ENCODE data around the gene BORCS8.
A peak's percentile ranks its signal among the peaks of the same experiment; 100 is the strongest.

The BORCS8 gene

DNA sequence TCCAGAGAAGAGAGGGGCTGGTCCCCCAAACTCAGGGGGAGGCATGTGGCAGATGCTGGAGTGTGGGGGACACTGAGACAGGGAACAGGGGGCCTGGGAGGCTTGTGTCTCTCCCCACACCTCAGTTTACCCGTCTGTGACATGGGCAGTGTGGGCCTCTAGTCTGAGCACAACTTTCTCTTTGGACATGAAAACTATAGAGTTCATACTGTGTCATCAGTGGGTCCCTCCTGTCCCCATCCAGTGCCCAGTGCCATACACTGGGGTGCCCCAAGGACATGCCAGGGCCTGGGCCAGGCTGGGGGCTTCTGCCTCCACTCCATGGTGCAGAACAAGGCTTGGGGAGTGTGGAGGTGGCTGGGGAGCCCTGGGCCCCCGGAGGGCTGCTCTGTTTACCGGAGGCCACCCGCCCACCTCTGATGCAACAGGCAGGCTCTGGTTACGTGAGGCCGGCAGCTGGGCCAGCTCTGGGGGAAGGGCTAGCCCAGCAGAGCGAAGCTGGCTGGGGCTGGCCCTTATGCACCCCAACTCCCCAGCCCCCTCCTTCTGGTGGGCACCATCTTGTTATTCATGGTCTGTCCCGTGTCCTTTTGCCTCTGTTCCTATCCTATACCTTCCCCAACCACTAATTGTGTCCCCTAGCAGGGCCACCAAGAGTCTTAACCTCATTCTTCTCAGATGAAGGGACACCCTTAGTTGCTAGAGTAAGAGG, 20.0 kb downstream of the BORCS8 start:
- Histone ChIP-seq H3K9me3 (ENCODE audit: control insufficient read depth, insufficient read depth, low read length) (no peaks in the 10 kb centered on the region), H3K4me1 (ENCODE audit: control insufficient read depth, insufficient read depth, low read length) (peaks cover 8% of the 10 kb centered on the region), H3K36me3 (ENCODE audit: control insufficient read depth, insufficient read depth, low read length) (no peaks in the 10 kb centered on the region), H3K4me3 (ENCODE audit: low read depth, low read length) (no peak overlapping the region), H3K9ac (ENCODE audit: low read depth, low read length) (no peak overlapping the region), H3K27me3 (ENCODE audit: control insufficient read depth, insufficient read depth, low read length) (peaks cover 23% of the 10 kb centered on the region)

DNA sequence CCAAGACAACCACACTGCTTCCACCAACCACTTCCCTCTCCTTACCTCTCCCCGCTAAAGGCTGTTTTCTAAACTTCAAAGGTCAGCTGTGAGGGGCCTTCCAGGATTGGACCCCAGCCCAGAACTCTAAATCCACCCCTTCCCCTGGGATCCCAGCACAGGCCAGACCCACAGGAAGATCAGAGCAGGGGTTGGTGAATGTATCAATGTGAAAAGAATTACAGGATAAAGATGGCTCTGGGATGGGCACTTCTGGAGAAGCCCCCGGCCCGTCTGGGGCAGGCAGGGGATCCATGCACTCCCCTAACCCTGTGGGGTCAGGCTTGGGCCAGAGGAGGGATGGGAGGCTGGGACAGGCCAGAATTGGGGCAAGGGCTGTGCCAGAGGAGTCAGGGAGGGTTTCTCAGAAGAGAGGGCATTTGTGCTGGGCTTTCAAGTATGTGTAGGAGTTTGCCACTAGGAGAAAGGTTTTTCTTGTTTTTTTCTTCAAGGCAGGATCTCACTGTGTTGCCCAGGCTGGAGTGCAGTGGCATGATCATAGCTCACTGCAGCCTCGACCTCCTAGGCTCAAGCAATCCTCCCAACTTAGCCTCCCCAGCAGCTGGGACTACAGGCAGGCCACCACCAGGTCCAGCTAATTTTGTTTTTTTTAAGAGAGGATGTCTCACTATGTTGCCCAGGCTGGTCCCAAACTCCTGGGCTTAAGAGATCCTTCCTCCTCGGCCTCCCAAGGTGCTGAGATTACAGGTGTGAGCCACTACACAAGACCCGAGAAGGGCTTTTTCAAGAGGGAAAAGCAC, 20.9 kb downstream of the BORCS8 start:
- peaks cover 23% of the 10 kb centered on the region for H3K27me3 ChIP-seq (ENCODE audit: control insufficient read depth, insufficient read depth, low read length)
- H3K4me1 ChIP-seq (ENCODE audit: control insufficient read depth, insufficient read depth, low read length), result peaks cover 8% of the 10 kb centered on the region
- peak overlapping the region; percentile 53 for H3K4me3 ChIP-seq (ENCODE audit: low read depth, low read length)
- H3K9ac ChIP-seq (ENCODE audit: low read depth, low read length), result no peak overlapping the region
- no peaks in the 10 kb centered on the region for H3K9me3 ChIP-seq (ENCODE audit: control insufficient read depth, insufficient read depth, low read length)
- H3K36me3 ChIP-seq (ENCODE audit: control insufficient read depth, insufficient read depth, low read length), result no peaks in the 10 kb centered on the region

DNA sequence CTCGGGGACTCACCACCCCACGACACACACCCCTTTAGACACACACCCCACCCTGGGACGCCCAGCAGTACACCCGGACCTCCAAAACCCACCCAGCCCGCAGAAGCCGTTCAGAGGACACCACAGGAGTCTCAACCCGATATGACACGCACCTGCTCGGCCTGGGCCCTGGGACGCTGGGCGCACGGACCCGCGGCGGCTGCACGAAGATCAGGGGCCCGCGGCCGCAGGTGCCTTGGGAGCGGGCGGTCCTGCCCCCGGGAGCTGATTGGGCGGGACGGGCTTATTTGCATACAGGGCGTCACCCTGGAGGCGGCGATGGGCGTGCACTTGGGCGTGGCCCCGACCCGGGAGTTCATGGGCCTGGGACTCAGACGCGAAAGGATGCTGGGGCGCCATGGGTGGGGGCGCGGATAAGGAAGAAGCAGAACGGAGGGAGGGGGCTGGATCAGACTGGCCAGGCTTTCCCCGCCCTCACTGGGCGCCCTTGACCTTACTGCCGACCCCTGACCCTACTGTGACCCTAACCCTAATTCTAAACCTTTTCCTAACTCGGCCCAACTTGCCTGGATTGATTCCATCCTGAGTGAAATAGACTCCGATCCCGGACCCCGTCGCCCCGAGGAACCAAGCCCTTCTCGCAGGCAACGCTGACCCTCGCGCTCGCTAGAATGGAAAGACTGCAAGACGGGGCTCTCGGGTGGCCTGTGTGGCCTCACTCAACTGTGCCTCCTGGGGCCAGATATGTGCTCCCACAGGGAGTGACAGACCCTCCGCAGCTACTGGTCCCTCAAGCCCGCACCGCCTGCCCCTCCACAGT, 21.7 kb downstream of the BORCS8 start, which contains the start of gene MEF2B:
Gene MEF2B (minus strand): TSS at position 211 of the 820 bp plus-strand sequence. CDS start 19,528 bp downstream, outside the sequence.
- Histone ChIP-seq H3K9ac (ENCODE audit: low read depth, low read length) (no peak within 1 kb of the TSS), H3K4me3 (ENCODE audit: low read depth, low read length) (peak within 1 kb of the TSS; percentile 53), H3K27me3 (ENCODE audit: control insufficient read depth, insufficient read depth, low read length) (peaks cover 23% of the 10 kb centered on the region), H3K36me3 (ENCODE audit: control insufficient read depth, insufficient read depth, low read length) (no peaks in the 10 kb centered on the region), H3K9me3 (ENCODE audit: control insufficient read depth, insufficient read depth, low read length) (no peaks in the 10 kb centered on the region), H3K4me1 (ENCODE audit: control insufficient read depth, insufficient read depth, low read length) (peaks cover 8% of the 10 kb centered on the region)

DNA sequence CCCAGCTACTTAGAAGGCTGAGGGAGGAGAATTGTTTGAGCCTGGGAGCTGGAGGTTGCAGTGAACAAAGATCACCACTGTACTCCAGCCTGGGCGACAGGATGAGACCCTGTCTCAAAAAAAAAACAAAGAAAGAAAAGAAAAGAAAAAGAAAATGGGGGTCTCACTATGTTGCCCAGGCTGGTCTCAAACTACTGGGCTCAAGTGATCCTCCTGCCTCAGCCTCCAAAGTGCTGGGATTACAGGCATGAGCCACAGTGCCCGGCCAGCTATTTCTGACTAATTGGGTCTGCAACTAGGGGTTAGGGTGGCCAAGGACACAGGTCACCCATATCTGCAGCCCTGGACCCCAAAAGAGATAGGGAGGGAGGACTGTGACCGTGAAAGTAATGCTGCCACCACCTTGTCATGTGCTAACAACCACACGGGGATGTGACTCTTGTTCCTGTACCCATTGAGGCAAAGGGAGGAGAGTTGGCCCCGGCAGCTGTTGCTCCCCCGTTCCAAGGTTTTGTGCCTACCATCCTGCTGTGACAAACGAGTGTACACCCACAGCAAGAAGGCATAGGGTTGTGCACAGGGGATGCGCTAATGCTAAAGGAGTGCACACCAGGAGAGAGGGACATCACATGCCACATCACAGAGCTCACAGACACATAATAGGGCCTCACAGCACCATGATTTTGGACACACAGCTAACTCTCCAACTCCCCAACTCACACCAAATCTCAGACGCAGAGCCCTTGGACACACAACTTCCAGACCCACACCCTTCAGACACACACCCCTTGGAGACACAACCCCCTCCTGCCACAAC, 22.5 kb downstream of the BORCS8 start:
- peaks cover 8% of the 10 kb centered on the region for H3K4me1 ChIP-seq (ENCODE audit: control insufficient read depth, insufficient read depth, low read length)
- H3K9ac ChIP-seq (ENCODE audit: low read depth, low read length), result no peak overlapping the region
- no peaks in the 10 kb centered on the region for H3K36me3 ChIP-seq (ENCODE audit: control insufficient read depth, insufficient read depth, low read length)
- no peaks in the 10 kb centered on the region for H3K9me3 ChIP-seq (ENCODE audit: control insufficient read depth, insufficient read depth, low read length)
- H3K4me3 ChIP-seq (ENCODE audit: low read depth, low read length), result peak overlapping the region; percentile 49
- H3K27me3 ChIP-seq (ENCODE audit: control insufficient read depth, insufficient read depth, low read length), result peaks cover 23% of the 10 kb centered on the region

DNA sequence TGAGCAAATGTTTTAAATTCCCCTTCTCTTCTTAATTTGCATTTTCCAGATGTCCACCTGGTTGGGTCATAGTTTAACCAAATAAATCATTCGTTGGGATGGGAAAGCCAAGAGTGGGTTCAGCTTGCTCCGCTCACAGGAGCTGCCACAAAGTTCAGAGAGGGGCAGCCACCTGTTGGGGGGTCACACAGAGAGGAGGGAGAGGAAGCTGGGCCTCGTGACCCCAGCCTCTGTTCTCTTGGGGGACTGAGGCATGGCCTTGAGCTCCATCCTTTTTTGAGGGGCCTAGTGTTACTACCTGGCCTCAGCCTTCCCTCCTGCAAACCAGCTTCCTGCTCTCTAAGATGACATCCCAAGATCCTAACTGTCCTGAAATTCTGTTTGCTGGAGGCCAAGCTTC, 24.3 kb downstream of the BORCS8 start:
- Histone ChIP-seq H3K9me3 (ENCODE audit: control insufficient read depth, insufficient read depth, low read length) (no peaks in the 10 kb centered on the region), H3K4me1 (ENCODE audit: control insufficient read depth, insufficient read depth, low read length) (peaks cover 8% of the 10 kb centered on the region), H3K27me3 (ENCODE audit: control insufficient read depth, insufficient read depth, low read length) (peaks cover 23% of the 10 kb centered on the region), H3K9ac (ENCODE audit: low read depth, low read length) (no peak overlapping the region), H3K36me3 (ENCODE audit: control insufficient read depth, insufficient read depth, low read length) (no peaks in the 10 kb centered on the region), H3K4me3 (ENCODE audit: low read depth, low read length) (no peak overlapping the region)

DNA sequence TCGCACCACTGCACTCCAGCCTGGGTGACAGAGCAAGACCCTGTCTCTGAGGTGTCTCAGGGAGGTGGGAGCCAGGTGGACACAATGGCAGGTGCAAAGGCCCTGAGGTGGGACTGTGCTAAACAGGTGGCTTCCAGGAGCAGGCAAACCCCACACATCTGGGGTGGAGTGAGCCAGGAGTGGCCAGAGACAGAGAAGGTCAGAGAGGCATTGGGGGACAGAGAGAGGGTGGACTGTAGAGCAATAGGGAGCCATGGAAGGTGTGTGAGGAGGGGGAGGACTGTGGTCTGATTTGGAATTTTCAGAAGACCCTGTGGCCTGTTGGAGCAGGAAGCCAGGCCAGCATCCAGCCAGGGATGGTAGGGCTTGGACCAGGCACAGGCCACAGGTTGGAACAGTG, 26.6 kb downstream of the BORCS8 start:
- Histone ChIP-seq H3K4me3 (ENCODE audit: low read depth, low read length) (no peak overlapping the region), H3K36me3 (ENCODE audit: control insufficient read depth, insufficient read depth, low read length) (no peaks in the 10 kb centered on the region), H3K9ac (ENCODE audit: low read depth, low read length) (no peak overlapping the region), H3K4me1 (ENCODE audit: control insufficient read depth, insufficient read depth, low read length) (peaks cover 3% of the 10 kb centered on the region), H3K9me3 (ENCODE audit: control insufficient read depth, insufficient read depth, low read length) (no peaks in the 10 kb centered on the region), H3K27me3 (ENCODE audit: control insufficient read depth, insufficient read depth, low read length) (peaks cover 14% of the 10 kb centered on the region)

DNA sequence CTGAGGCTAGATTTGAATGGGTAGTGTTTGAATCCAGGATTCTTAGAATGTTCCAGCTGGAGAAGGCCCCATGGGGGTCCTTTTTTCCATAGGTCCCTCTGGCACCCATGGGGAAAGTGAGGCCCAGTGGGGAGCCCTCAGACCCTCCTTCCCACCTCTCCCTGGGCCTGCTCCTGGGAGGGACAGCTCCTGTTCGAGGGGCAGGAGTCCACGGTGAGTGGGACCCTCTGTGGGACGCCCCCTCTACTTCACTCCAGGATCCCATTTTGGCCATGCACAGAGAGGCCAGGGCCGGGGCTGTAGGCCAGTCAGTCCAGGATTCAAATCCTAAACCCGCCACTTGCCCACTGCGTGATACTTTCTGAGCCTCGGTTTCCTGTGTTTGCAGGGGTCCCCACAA, 29.5 kb downstream of the BORCS8 start:
- Histone ChIP-seq H3K4me1 (ENCODE audit: control insufficient read depth, insufficient read depth, low read length) (no peaks in the 10 kb centered on the region), H3K27me3 (ENCODE audit: control insufficient read depth, insufficient read depth, low read length) (peaks cover under 1% of the 10 kb centered on the region), H3K9ac (ENCODE audit: low read depth, low read length) (no peak overlapping the region), H3K4me3 (ENCODE audit: low read depth, low read length) (no peak overlapping the region), H3K9me3 (ENCODE audit: control insufficient read depth, insufficient read depth, low read length) (no peaks in the 10 kb centered on the region), H3K36me3 (ENCODE audit: control insufficient read depth, insufficient read depth, low read length) (no peaks in the 10 kb centered on the region)

DNA sequence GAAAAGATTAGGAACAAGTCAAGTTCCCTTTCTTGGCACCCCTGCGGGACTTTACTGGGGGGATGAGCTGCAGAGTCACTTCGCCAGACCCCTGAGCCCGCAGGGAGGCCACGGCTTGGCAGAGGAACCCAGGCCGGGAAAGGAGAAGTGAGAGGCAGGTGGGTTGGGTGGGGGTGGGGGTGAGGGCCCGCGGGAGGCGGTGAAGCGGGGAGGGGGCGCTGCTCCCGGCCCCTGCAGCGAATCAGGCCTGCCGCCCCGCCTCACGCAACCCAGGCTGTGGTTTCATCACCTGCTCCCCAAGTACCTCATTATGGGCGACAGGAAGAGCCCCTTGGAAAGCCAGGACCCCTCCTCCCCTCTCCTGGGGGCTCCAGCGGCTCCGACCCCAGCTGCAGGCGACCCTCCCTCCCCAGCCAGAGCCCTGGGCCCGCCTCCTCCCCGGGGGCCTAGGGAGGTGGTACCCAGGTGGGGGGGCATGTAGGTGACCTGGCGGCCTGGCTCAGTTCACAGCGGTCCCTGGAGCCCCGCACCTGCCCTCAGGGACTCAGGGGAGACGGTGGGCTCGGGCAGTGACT, 31.4 kb downstream of the BORCS8 start:
- no peaks in the 10 kb centered on the region for H3K9me3 ChIP-seq (ENCODE audit: control insufficient read depth, insufficient read depth, low read length)
- H3K4me1 ChIP-seq (ENCODE audit: control insufficient read depth, insufficient read depth, low read length), result no peaks in the 10 kb centered on the region
- no peaks in the 10 kb centered on the region for H3K36me3 ChIP-seq (ENCODE audit: control insufficient read depth, insufficient read depth, low read length)
- H3K9ac ChIP-seq (ENCODE audit: low read depth, low read length), result peak overlapping the region; percentile 32
- peak overlapping the region; percentile 35 for H3K4me3 ChIP-seq (ENCODE audit: low read depth, low read length)
- no peaks in the 10 kb centered on the region for H3K27me3 ChIP-seq (ENCODE audit: control insufficient read depth, insufficient read depth, low read length)

DNA sequence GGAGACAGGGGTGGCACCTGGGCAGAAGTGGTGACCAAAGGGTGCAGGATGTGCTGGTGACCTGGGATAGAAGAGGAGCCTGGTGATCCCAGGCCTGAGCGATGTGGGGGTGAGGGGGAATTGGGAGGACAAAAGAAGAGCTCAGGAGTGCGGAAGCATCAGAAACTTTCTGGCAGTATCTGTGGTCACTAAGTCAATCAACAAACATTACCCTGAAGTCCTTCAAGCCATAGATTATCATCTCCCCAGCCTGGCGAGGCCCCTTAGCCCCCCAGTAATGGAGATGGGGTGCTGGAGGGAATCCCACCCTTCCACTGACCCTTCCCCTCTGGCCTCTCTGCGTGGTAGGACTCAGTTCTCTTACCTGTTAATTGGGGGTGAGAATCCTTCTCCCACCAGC, 32.4 kb downstream of the BORCS8 start:
- no peaks in the 10 kb centered on the region for H3K9me3 ChIP-seq (ENCODE audit: control insufficient read depth, insufficient read depth, low read length)
- no peaks in the 10 kb centered on the region for H3K4me1 ChIP-seq (ENCODE audit: control insufficient read depth, insufficient read depth, low read length)
- no peaks in the 10 kb centered on the region for H3K27me3 ChIP-seq (ENCODE audit: control insufficient read depth, insufficient read depth, low read length)
- H3K36me3 ChIP-seq (ENCODE audit: control insufficient read depth, insufficient read depth, low read length), result no peaks in the 10 kb centered on the region
- no peak overlapping the region for H3K9ac ChIP-seq (ENCODE audit: low read depth, low read length)
- no peak overlapping the region for H3K4me3 ChIP-seq (ENCODE audit: low read depth, low read length)

DNA sequence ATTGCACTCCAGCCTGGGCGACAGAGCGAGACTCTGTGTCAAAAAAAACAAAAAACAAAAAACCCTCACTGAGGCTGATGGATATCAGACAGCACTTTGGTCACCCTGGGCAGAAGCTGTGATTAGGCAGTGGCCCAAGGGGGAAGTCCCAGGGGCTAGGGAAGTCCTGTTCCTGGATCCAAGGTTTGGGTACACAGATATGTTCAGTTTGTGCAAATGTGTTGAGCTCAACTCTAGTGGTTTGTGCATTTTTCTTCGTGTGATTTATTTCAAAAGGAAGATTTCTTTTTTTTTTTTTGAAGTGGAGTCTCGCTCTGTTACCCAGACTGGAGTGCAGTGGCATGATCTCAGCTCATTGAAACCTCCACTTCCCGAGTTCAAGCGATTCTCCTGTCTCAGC, 34.1 kb downstream of the BORCS8 start:
- no peaks in the 10 kb centered on the region for H3K4me1 ChIP-seq (ENCODE audit: control insufficient read depth, insufficient read depth, low read length)
- no peaks in the 10 kb centered on the region for H3K27me3 ChIP-seq (ENCODE audit: control insufficient read depth, insufficient read depth, low read length)
- H3K9me3 ChIP-seq (ENCODE audit: control insufficient read depth, insufficient read depth, low read length), result no peaks in the 10 kb centered on the region
- no peaks in the 10 kb centered on the region for H3K36me3 ChIP-seq (ENCODE audit: control insufficient read depth, insufficient read depth, low read length)
- no peak overlapping the region for H3K4me3 ChIP-seq (ENCODE audit: low read depth, low read length)
- H3K9ac ChIP-seq (ENCODE audit: low read depth, low read length), result no peak overlapping the region
